A673 (cell line): ENCODE results near the gene GRIN2A.

ENCODE experiments used
- EZH2 ChIP-seq: fragments of 200-600 bp; sonication (generic); IDR thresholded peaks from 2 replicates; pipeline ENCODE4 v1.6.1; 2017; ENCODE audit warnings: borderline replicate concordance, low read depth, mild to moderate bottlenecking, mixed read lengths, antibody characterized with exemption, low read length; ENCODE audit not compliant: poor library complexity, severe bottlenecking
- TF ChIP-seq, protein P1 (sequence below): fragments of 300-800, 200-600 bp; sonication (generic); conservative IDR thresholded peaks from 2 replicates; pipeline ENCODE4 v1.5.1; 2017; ENCODE audit warnings: low read depth, mild to moderate bottlenecking, antibody characterized with exemption, low read length, moderate library complexity, mixed read lengths

DNA sequence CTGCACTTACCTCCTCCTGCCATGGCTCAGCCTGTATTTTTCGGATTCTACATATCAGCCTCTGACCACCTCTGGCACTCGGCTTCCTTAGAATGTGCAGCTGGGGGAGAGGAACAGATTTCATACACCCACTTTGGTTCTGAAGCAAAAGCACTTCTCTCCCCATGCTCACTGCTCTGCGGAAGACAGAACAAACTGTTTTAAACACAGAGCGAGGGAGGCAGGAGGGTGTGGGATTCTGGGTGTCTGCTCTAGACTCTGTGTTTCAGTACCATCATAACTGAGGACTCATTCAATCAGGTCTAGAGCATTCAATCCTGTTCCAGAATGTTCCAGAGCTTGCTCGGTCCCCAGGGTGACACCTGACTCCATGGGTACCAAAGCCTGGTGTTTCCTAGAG lies 239.1 kb downstream of the GRIN2A start:
- TF ChIP-seq, protein P1, sequence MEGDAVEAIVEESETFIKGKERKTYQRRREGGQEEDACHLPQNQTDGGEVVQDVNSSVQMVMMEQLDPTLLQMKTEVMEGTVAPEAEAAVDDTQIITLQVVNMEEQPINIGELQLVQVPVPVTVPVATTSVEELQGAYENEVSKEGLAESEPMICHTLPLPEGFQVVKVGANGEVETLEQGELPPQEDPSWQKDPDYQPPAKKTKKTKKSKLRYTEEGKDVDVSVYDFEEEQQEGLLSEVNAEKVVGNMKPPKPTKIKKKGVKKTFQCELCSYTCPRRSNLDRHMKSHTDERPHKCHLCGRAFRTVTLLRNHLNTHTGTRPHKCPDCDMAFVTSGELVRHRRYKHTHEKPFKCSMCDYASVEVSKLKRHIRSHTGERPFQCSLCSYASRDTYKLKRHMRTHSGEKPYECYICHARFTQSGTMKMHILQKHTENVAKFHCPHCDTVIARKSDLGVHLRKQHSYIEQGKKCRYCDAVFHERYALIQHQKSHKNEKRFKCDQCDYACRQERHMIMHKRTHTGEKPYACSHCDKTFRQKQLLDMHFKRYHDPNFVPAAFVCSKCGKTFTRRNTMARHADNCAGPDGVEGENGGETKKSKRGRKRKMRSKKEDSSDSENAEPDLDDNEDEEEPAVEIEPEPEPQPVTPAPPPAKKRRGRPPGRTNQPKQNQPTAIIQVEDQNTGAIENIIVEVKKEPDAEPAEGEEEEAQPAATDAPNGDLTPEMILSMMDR = no peak
- TF ChIP-seq EZH2 = no peak
